Measurements from ENCODE around the gene RBM34. TPM values are rescaled to one million over a fixed set of nuclear protein-coding genes. Genes with fewer than 3 reads are reported as not detected.

Gene RBM34
- total RNA-seq, 1 donor from 2014 or later: 53.6 TPM

DNA sequence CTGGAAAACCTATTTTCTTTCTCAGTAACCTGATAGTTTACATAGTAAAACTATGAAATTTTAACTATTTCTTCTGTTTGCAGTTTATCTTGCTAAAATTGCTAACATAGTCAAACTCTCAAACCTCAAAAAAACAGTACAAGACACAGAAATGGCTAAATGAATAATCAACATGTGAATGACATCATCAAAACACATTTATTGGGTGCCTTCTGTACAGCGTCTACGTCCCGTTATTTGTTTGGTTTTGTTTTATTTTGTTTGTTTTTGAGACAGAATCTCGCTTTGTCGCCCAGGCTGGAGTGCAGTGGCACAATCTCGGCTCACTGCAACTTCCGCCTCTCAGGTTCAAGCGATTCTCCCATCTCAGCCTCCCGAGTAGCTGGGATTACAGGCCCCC, 11.2 kb downstream of the RBM34 start:
- peaks cover 59 to 88% of the 10 kb centered on the region in 2 donors for H3K36me3 ChIP-seq
- no peaks in the 10 kb centered on the region for H3K4me1 ChIP-seq

DNA sequence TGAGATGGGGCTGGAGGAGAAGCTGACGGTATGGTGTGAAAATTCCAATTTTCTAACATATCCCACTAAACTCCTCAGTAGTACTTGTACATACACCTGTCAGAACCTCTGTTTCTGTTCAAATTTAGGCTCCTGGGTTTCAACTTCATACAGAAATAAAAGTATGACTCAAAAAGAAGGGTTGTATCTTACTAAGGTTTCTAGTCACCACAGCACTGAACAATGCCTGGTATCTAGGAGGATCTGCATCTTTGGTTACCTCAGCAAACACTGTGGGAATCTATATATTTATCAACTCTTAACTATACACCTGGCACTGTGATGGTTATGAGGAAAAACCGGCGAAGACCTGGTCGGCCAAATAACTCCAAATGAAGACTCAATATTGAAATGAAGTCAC, 13.8 kb downstream of the RBM34 start:
- peaks cover 46 to 85% of the 10 kb centered on the region in 2 donors for H3K36me3 ChIP-seq

More for the DNA sequence above, 11.2 kb downstream of the RBM34 start:
- TF ChIP-seq CTCF (IDR thresholded peaks at IDR 0.05): no peak
- H3K27me3 ChIP-seq: no peaks in the 10 kb centered on the region
- H3K9me3 ChIP-seq: no peaks in the 10 kb centered on the region
- H3K27ac ChIP-seq: no peak overlapping the region
- no peak overlapping the region for H3K4me3 ChIP-seq
- no peak for DNase-seq (ENCODE audit: low spot score in 2 of 2)
- intact Hi-C loops (cut with DNase I): no loop called here

GRCh38 chr1:235145639-235146038, 15.4 kb downstream of the RBM34 start:
- Histone ChIP-seq H3K36me3 (peaks cover 51 to 83% of the 10 kb centered on the region in 2 donors), H3K4me3 (no peak overlapping the region), H3K9me3 (no peaks in the 10 kb centered on the region), H3K4me1 (no peaks in the 10 kb centered on the region), H3K27ac (no peak overlapping the region), H3K27me3 (no peaks in the 10 kb centered on the region)
- intact Hi-C loops (cut with DNase I): no loop called here
- DNase-seq (ENCODE audit: low spot score in 2 of 2): no peak
- no peak for TF ChIP-seq CTCF (IDR thresholded peaks at IDR 0.05)

More for the DNA sequence above, 13.8 kb downstream of the RBM34 start:
- no peak for DNase-seq (ENCODE audit: low spot score in 2 of 2)
- intact Hi-C loops (cut with DNase I): no loop called here
- Histone ChIP-seq H3K4me1 (no peaks in the 10 kb centered on the region), H3K9me3 (no peaks in the 10 kb centered on the region), H3K4me3 (no peak overlapping the region), H3K27ac (no peak overlapping the region), H3K27me3 (no peaks in the 10 kb centered on the region)
- TF ChIP-seq CTCF (IDR thresholded peaks at IDR 0.05): no peak

DNA sequence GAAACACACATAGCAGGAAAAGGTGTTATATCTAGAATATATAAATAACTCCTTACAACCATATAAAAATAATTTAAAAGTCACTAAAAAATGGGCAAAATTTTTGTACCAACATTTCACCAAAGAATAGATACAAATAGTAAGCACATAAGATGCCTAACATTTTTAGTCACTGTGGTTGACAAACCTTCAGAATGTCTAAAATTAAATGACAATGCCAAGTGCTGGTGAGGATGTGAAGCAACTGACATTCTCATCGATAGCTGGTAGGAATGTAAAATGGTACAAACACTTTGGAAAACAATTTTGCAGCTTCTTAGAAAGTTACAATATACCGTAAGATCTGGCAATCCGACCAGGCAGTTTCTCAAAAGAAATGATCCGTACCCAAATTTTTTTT, 18.1 kb downstream of the RBM34 start:
- Histone ChIP-seq H3K4me3 (no peak overlapping the region), H3K4me1 (no peaks in the 10 kb centered on the region), H3K27me3 (no peaks in the 10 kb centered on the region), H3K9me3 (no peaks in the 10 kb centered on the region), H3K27ac (no peak overlapping the region), H3K36me3 (peaks cover 57 to 81% of the 10 kb centered on the region in 2 donors)
- no peak for DNase-seq (ENCODE audit: low spot score in 2 of 2)
- intact Hi-C loops (cut with DNase I): no loop called here
- no peak for TF ChIP-seq CTCF (IDR thresholded peaks at IDR 0.05)

DNA sequence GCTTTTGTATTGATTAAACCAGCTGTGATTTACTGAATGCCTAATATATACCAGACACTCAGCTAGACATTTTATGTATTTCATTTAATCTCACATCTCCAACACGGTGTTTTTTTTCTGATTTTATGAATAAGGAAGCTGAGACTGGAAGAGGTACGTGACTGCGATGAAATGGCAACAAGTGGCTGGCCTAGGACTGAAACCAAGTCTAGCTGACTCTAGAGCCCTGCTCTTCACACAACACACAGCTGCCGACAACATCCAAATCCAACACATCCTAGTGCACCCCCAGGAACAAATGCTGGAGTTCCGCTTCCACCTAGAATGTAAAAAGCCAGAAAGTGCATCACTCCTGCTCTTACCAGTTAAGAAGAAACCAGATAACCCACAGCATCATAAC, 21.7 kb downstream of the RBM34 start:
- TF ChIP-seq CTCF (IDR thresholded peaks at IDR 0.05): no peak
- Histone ChIP-seq H3K27ac (no peak overlapping the region), H3K36me3 (peaks cover 61 to 80% of the 10 kb centered on the region in 2 donors), H3K4me1 (no peaks in the 10 kb centered on the region), H3K27me3 (no peaks in the 10 kb centered on the region), H3K9me3 (no peaks in the 10 kb centered on the region), H3K4me3 (no peak overlapping the region)
- no peak for DNase-seq (ENCODE audit: low spot score in 2 of 2)
- intact Hi-C loops (cut with DNase I): no loop called here

DNA sequence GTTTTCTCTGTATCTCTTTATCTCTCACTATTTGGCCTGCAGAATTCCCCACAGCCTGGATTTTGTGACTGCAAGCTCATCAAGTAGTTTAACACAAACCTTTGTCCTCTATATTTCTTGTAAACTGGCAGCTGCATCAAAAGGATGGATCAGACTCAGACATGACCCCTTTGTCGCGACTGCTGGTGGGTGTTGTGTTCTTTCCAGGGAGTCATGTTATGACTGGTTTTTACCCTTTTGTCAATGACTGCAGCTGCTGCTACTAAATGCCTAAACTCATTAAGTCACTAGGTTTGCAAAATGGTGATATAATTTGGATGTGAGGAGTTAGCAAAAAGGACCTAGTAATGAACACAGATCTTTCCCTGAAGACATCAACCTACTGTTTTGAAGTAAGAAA, 22.2 kb downstream of the RBM34 start:
- Histone ChIP-seq H3K4me3 (no peak overlapping the region), H3K36me3 (peaks cover 63 to 80% of the 10 kb centered on the region in 2 donors)
- no peak for TF ChIP-seq CTCF (IDR thresholded peaks at IDR 0.05)

More for the DNA sequence above, 22.2 kb downstream of the RBM34 start:
- H3K27ac ChIP-seq: no peak overlapping the region
- no peaks in the 10 kb centered on the region for H3K27me3 ChIP-seq
- intact Hi-C loops (cut with DNase I): no loop called here
- no peaks in the 10 kb centered on the region for H3K9me3 ChIP-seq
- DNase-seq (ENCODE audit: low spot score in 2 of 2): no peak
- H3K4me1 ChIP-seq: no peaks in the 10 kb centered on the region

All from ascending aorta (tissue), 2 donors.